Measurements from ENCODE around the gene POMGNT1. TPM values are rescaled to one million over a fixed set of nuclear protein-coding genes. Genes with fewer than 3 reads are reported as not detected.
A peak's percentile ranks its signal among the peaks of the same experiment; 100 is the strongest.

The POMGNT1 gene
- total RNA-seq, 1 experiment from 2014 or later: 125 TPM

- in situ Hi-C loops (cut with HindIII; ENCODE audit: low pct_unique_long_range_greater_than_20kb, low sequenced_read_pairs): no loop called here
- no peak for DNase-seq (ENCODE audit: low read depth, low spot score)
Measured at GRCh38 chr1:46191033-46191701, 7.1 kb downstream of the POMGNT1 start.

GRCh38 chr1:46190539-46190938, 7.7 kb downstream of the POMGNT1 start:
- no peak for DNase-seq (ENCODE audit: low read depth, low spot score)
- in situ Hi-C loops (cut with HindIII; ENCODE audit: low pct_unique_long_range_greater_than_20kb, low sequenced_read_pairs): no loop called here

GRCh38 chr1:46188295-46189030, 9.8 kb downstream of the POMGNT1 start:
- in situ Hi-C loops (cut with HindIII; ENCODE audit: low pct_unique_long_range_greater_than_20kb, low sequenced_read_pairs): no loop called here
- DNase-seq (ENCODE audit: low read depth, low spot score): peak; percentile 73

- in situ Hi-C loops (cut with HindIII; ENCODE audit: low pct_unique_long_range_greater_than_20kb, low sequenced_read_pairs): no loop called here
- DNase-seq (ENCODE audit: low read depth, low spot score): no peak
Measured at GRCh38 chr1:46187106-46187869, 10.9 kb downstream of the POMGNT1 start.

- in situ Hi-C loops (cut with HindIII; ENCODE audit: low pct_unique_long_range_greater_than_20kb, low sequenced_read_pairs): no loop called here
- no peak for DNase-seq (ENCODE audit: low read depth, low spot score)
Measured at GRCh38 chr1:46186076-46186475, 12.2 kb downstream of the POMGNT1 start.

- DNase-seq (ENCODE audit: low read depth, low spot score): no peak
- in situ Hi-C loops (cut with HindIII; ENCODE audit: low pct_unique_long_range_greater_than_20kb, low sequenced_read_pairs): no loop called here
Measured at GRCh38 chr1:46184920-46185658, 13.1 kb downstream of the POMGNT1 start.

GRCh38 chr1:46183926-46184557, 14.2 kb downstream of the POMGNT1 start:
- no peak for DNase-seq (ENCODE audit: low read depth, low spot score)
- in situ Hi-C loops (cut with HindIII; ENCODE audit: low pct_unique_long_range_greater_than_20kb, low sequenced_read_pairs): no loop called here

GRCh38 chr1:46183079-46183847, 15.0 kb downstream of the POMGNT1 start:
- in situ Hi-C loops (cut with HindIII; ENCODE audit: low pct_unique_long_range_greater_than_20kb, low sequenced_read_pairs): no loop called here
- peak; percentile 56 for DNase-seq (ENCODE audit: low read depth, low spot score)

GRCh38 chr1:46181343-46182260, 16.6 kb downstream of the POMGNT1 start:
- in situ Hi-C loops (cut with HindIII; ENCODE audit: low pct_unique_long_range_greater_than_20kb, low sequenced_read_pairs): no loop called here
- DNase-seq (ENCODE audit: low read depth, low spot score): no peak

GRCh38 chr1:46180082-46180616, 18.1 kb downstream of the POMGNT1 start:
- in situ Hi-C loops (cut with HindIII; ENCODE audit: low pct_unique_long_range_greater_than_20kb, low sequenced_read_pairs): no loop called here
- DNase-seq (ENCODE audit: low read depth, low spot score): peak; percentile 45

- peak; percentile 89 for DNase-seq (ENCODE audit: low read depth, low spot score)
- in situ Hi-C loops (cut with HindIII; ENCODE audit: low pct_unique_long_range_greater_than_20kb, low sequenced_read_pairs): no loop called here
Measured at GRCh38 chr1:46179138-46180081, 18.8 kb downstream of the POMGNT1 start.

- in situ Hi-C loops (cut with HindIII; ENCODE audit: low pct_unique_long_range_greater_than_20kb, low sequenced_read_pairs): no loop called here
- no peak for DNase-seq (ENCODE audit: low read depth, low spot score)
Measured at GRCh38 chr1:46176211-46176865, 21.9 kb downstream of the POMGNT1 start, which contains the start of gene P3R3URF. P3R3URF (minus strand) TSS chr1:46176488; CDS start chr1:46176471, 17 bp downstream.

GRCh38 chr1:46175243-46175642, 23.0 kb downstream of the POMGNT1 start:
- no peak for DNase-seq (ENCODE audit: low read depth, low spot score)
- in situ Hi-C loops (cut with HindIII; ENCODE audit: low pct_unique_long_range_greater_than_20kb, low sequenced_read_pairs): no loop called here

All from SK-MEL-5 (cell line).